HG03196 (cell line): ENCODE results near the gene NAPSA.

Experiments used
- ATAC-seq: cut with Tn5 transposase; IDR thresholded peaks from one replicate; pipeline ENCODE4 v1.9.1; 2021; ENCODE audit not compliant: unreplicated experiment

NAPSA gene

GRCh38 chr19:50318438-50318837 lies 47.0 kb downstream of the NAPSA start:
- no peak for ATAC-seq

- no peak for ATAC-seq
These were observed 48.3 kb downstream of the NAPSA start for GRCh38 chr19:50317115-50317514.

GRCh38 chr19:50315773-50316448 lies 49.5 kb downstream of the NAPSA start:
- ATAC-seq = no peak

GRCh38 chr19:50314724-50315708 lies 50.4 kb downstream of the NAPSA start:
- ATAC-seq = no peak

GRCh38 chr19:50313812-50314536 lies 51.5 kb downstream of the NAPSA start:
- no peak for ATAC-seq

GRCh38 chr19:50312967-50313811 lies 52.2 kb downstream of the NAPSA start:
- ATAC-seq = no peak

GRCh38 chr19:50311723-50312635 lies 53.5 kb downstream of the NAPSA start:
- ATAC-seq = no peak

- ATAC-seq = no peak
These were observed 54.5 kb downstream of the NAPSA start for GRCh38 chr19:50310759-50311465.

- ATAC-seq = no peak
These were observed 55.9 kb downstream of the NAPSA start for GRCh38 chr19:50309396-50310125.

GRCh38 chr19:50308991-50309390 lies 56.4 kb downstream of the NAPSA start:
- no peak for ATAC-seq
